NCI-H2196 treated with DMSO at 0.1 percent for 48 hours (cell line): ENCODE results near the gene FXYD6.
A peak's percentile ranks its signal among the peaks of the same experiment; 100 is the strongest.

Source experiments
- DNase-seq: peaks from one replicate; lab custom pipeline; 2025; ENCODE audit not compliant: unreplicated experiment; lab: John Stamatoyannopoulos, UW

FXYD6 gene

DNA sequence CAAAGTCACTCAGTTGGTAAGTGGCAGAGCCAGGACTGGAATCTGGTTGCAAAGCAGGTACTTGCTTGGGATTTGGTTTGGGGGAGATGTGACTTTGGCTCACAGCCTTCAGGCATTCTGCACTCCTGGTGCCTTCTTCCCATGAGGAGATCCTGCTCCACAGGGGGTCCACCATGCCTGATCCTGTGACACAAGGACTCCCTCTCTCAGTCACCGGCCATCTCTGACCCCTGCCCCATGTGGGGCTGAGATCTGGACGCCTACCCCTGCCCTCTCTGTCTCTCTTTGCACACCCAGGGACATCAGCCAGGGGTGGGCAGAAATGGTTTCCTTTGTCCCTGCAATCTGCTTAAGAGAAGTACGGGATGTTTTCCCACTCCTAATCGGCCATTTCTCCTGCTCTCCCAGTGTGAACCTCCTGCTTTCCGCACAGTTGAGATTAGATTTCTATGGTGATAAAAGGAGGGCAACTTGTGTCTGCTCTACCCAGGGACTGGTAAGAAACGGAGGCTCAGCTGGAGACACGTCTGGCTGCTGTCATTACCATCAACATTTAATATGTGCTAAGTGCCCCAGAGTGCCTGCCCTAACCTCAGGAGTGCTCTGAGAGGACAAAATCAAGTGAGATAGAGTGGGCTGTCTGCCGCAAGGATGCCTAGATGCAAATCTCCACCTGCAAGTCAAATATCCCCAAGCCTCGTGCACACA is 11.1 kb upstream of the FXYD6 start:
- DNase-seq = no peak

DNA sequence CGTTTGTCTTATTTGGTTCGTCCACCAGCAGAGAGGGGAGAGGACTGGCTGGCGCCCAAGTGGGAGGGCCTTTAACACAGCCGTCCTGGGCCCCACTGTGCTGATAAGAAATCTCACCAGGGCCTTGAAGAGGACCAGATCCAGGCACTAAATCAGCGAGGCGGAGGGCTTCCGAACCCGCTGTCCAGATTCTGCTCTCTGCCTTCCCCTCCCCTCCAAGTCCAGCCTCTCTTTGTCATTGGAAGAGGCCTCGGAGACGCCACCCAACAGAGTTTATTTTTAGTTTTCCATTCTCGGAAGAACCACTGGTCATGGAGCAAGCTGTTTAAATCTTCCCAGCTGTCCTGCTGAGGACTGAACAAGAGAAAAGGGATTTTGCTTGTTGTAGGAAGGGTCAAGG is 9.3 kb upstream of the FXYD6 start:
- DNase-seq = no peak

DNA sequence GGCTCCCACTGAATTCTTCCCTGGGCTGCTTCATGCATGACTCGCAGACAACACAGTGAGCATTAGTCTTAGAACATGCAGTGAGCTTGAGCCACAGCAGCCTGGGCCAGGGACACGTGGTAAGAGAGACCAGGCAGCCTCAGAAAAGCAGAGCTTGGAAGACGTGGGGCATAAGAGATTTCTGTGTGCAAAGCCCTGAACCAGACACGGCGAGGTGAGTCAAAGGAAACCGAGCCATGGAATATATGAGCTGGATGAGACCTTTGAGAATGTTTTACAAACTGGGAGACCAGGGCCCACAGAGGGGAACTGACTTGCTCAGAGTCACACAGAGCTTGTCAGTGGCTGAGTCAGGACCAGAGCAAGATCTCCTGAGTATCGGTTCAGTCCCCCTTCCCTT is 8.5 kb upstream of the FXYD6 start:
- DNase-seq = no peak

DNA sequence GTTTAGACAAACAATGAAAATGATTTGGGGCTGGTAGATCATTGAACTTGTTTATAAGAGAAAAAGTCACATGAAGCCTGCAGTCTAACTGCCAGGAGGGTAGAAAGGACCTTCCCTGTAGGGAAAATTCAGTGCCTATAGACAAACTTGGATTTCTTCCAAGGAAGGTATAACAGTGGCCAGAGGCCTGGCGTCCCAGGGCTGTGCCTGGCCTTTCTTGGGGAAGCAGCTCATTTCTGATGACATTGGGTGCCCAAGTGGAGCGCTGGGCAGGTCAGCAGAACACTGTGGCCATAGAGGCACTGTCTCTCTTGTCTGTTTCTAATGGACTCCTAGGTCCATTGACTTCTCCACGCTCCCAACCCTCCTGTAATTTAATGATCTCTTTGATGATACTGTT is 6.6 kb upstream of the FXYD6 start:
- no peak for DNase-seq

DNA sequence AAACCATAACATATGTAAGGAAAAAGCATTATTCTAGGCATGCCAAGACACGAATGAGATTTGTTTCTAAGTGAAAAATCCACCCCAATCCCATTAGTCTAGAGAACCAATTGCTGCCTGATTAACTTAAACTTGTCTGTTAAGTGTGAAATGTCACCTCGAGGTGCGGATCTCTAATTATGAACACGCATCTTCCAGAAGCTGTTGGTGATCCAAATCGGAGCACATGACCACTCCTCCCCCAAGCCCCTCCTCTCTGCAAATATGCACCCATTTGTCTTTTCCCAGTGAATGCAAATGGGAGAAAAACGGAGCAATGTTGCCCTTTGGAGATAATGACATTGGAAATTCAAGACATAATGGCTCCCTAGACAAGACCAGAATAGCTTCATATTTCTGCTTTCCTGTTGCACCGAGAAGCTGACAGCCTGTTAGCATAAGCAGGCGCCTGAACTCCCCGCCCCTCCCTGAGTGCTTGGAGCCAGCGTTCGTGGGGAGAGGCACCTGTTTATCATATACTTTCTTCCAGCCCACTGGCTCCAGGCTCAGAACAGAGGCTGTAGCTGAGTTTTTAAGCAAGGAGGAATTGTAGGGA is 6.0 kb upstream of the FXYD6 start:
- no peak for DNase-seq

DNA sequence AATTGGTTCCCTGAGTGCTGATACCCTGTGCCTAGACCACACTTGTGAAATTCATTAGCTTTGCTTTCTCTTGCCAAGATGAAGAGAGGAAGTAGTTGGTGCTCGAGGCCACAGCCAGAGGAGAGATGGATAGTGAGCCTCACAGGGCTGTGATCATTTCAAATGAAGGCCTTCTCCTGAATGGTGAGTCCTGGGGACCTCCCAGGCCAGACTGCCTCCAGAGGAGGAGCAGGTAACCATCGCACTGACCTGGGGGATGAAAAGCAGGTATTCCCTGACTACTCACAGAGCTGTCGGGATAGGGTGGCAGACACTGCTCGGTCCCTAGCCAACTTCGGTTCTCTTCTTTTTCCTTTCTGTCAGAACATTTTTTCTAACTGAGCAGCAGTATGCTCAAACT is 4.8 kb upstream of the FXYD6 start:
- DNase-seq = no peak

DNA sequence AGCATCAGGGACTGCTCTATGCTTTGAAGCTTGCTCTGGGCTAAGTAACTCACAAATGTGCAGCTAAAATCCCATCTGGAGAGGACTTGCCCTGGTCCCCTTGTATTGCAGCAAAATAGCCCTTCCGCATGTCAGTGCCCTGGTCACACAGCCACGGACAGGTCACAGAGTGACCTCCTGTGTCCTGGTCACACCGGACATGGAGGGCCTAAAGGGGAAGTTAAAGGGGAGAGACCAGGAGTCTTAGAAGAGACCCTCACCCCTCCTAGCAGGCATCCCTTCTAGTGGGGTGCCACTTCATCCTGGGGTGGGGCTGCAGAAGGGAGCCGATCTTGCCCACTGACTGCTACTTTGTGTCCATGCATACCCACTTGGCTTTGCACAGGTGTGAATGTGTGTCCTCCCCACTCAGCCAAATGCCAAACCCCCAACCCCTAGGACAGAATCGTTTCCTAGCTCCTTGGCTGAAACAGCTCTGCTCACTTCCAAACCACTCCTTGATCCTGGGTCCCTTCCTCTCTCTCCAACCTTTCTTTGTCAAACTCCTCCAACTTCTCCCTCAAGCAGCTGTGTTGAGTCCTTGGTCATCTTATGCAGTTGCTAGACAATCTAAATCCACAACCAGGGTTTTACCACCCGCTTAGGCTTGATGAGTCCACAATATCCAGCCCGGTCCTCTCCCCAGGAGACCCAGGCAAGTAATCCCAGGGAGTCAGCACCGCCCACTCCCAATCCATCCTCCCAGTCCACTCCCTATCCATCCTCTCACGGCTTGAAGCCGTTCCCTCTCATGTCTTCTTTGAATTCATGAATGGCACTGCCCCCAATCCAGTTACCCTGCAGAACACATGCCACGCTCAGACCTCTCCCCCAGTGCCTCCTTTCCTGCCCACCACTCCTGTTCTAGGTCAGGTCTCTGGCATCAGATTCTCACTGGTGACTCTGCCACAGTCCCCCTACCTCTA is 3.3 kb upstream of the FXYD6 start:
- DNase-seq = no peak

DNA sequence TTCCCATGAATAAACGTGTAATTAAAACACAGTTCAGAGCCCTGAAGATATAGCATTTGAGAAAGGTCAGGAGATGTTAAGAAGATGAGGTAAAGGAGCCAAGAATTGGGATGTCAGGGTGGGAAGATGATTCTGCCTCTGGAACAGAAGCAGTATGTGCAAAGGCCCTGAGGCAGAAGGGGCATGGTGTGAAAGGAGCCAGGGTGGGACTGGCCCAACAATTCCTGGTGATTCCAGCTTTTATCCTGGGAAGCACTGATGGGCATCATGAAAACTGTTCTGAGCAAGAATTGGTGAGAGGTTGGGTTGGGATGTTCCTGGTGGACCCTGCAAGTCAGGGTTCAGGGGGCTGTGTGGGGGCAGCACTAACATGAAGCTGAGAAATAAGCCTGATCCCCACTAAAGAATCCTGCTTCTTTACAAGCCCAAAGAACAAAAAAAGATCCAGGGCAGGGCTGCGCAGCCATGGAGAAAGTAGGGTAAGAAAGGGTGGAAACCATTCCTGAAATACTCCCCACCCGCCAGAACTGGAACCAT is 2.5 kb upstream of the FXYD6 start:
- no peak for DNase-seq

DNA sequence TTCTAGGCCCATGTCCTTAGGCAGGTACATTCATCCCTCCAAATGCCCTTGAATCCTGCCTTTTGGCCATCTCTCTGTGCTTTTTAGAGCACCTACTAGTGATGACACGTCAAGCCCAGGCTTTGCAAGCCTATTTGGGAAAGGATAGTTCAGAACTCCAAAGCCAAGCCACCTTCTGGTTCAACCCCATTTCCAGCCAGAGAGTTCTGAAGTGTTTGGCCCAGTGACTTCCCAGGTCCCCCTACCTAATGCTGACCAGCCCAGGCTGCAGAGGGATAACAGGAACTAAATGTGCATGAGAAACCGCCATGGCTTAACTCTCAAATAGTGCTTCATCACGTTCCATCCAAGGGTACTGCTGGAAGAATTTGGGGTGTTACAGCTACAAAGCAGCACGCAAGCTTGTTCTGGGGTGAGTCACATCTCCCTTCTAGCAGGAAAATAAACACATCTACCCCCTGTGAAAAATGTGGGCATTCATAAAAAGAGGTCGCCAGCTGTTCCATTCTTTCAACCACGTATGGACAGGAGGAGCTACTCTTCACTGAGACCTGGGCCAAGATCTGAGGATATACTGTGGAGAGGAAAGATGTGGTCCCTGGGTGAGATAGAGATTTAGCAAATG is 2.0 kb upstream of the FXYD6 start:
- DNase-seq = no peak

DNA sequence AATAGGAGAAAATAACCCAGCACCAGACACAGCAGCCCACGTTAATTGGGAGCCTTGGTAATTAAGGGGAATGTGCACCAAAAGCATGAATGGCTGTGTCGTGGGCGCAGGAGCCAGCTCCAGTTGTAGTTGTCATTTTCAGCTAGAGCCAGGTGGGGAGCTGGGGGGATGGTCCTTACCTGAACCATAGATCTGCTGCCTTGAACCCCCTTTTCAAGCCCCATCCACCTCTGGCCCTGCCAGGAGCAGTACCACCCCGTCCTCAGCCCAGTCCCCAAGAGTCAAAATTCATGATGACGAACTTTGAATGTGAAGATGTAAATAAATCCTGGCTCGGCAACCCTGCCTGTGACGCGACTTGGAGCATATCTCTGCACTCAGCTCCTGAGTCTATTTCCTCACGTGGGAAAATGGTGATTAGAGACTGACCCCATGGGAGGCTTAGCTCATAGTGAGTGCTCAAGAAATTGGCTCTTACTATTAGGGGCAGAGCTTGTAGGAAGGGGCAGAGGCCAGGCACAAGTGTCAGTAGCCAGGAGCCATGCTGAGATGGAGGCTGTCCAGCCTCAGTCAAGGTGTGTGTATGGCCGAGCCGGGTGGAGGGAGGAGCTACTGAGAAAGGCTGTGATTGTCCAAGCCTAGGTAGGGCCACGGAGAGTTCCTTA is 794 bp upstream of the FXYD6 start:
- DNase-seq = peak; percentile 8

DNA sequence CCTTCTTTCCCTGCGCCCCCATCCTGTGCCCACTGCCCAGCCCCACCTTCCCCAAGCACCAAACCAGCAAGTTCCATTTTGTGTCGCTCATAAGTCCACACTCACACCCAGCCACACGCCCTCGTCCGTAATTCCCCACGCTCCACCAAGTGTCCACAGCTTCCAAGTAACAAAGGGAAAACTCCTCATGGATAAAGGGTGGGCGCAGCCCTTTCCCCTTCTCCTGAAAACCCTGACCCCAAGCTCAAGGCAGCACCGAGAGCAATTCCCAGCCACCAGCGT is 458 bp downstream of the FXYD6 start:
- no peak for DNase-seq

DNA sequence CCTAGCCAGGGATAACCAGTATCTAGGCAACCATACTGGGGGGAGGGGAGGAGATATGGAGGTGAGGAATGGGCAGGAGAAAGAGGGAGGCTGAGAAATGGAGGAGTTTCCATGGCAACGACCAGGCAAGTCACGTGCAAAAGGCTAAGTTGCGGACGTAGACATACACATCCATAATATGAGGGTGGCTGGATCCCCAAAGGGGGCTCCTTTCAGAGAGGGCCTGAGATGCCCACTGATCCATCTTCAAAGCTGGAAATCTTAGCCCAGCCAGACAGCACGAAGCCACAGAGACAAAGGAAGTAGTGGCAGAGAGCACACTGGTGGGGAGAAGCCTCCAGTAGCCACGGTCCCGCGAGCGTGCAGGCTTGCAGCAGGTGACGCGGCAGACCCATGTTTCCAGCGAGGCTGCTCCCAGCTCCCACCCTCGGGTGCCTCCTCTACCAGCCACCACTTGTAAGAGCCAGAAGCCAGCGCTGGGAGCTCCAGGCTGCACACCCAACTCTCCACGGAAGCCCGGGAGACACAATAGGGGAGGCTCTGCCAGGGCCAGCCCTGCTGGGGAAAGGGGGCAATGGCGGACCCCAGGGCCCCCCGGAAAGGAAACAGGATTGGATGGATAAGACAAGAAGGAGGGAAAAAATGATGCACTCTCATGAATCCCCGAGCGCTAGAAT is 938 bp downstream of the FXYD6 start:
- DNase-seq = no peak

DNA sequence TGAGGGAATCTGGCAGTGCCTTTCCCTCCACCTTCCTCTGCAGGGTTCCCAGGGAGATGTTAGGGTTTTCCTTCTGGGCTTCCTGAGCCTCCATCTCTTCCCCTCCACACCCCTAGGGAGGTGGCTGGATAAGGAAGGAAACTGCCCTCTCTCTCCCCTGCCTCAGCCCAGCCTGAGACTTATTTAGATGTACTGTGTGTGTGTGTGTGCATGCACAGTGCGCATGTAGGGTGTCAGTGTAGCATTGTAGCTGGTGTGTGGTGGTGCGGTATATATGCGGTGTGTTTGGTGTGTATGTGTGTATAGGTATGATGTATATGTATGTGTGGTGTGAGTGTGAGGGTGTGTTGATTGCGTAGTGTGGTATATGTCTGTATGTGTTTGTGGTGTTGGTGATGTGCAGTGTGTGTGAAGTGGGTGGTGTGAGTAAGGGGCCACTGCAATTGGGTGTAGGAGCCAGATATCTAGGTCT is 1.5 kb downstream of the FXYD6 start:
- no peak for DNase-seq

DNA sequence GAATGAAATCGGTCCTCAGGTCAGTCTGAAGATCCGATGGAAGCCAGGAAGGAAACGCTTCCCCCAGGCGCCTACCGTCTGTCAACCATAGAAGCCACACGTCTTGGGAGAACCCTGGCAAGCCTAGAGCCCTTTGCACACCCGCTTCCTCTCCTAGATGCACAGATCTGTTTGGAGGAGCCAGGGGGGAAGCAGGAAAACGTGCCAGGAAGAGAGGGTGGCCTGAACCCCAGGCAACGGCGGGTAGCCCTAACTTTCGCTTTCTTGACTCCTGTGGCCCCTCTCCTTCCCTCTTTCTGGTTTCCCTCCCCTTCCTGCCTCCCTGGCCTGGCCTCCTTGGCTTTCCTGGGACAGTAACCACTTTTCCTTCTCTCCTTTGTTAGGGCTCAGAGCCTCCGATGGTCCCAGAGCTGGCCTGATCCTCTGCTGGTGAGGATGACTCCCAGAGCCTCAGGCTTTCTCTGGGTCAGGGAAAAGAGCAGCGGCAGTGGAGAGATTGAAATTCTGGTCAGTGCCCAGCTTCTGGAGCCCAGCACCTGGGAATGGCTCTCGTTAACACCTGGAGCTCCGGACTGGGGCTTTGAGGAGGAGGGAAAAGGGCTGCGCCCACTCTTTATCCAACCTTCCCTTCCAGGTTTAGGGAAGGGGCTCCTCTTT is 2.1 kb downstream of the FXYD6 start:
- no peak for DNase-seq

DNA sequence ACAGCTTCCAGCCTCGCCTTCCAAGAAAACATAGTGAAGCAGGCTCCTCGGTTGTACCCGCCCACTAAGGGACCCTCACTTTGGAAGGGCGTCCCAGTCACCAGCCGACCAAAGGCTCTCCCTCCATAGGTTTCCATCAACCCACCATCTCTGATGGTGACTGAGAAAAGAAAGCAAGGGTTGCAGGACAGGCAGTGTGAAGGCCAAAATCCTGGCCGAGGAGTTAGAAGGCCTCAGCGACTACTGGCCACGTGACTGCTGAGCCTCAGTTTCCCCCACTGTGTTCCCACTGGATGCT is 2.7 kb downstream of the FXYD6 start:
- no peak for DNase-seq

DNA sequence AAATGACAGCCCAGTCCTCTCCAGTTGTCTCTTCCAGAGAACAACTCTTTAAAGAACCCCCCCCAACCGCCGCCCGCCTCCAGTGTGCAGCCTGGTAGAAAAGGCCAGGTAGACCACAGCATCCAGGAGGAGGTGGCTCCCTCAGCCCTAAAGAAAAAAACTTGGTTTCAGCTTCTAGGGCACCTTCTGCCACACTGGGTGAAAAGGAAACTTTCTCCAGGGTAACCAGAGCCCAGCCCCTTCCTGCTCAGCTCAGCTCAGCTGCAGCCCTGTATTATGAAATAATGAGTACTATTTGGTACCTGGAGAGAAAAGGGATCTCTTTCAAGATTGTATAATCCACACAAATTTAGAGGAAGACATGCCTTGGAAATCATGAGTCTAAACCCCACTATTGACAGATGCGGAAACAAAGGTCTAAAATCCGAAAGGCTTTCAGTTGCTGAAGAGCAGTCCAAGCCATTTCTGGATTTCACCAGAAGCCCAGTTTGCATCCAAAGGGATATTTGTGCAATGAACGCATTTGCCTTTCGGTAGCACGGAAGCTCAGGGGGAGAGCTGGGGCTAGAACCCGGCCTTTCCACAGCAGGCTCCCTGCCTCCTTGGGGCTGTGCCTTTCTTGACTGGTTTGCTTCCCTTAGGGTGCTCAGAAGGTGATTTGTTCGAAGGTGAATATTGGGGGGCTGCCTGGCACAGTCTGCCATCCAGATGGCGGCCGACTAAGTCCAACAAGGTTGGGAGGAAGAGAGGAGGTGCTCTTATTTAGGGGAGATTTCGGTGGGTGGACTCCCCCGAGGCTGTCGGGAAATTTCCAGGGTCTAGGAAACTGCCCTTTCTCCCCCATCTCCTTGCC is 3.3 kb downstream of the FXYD6 start:
- DNase-seq = no peak

DNA sequence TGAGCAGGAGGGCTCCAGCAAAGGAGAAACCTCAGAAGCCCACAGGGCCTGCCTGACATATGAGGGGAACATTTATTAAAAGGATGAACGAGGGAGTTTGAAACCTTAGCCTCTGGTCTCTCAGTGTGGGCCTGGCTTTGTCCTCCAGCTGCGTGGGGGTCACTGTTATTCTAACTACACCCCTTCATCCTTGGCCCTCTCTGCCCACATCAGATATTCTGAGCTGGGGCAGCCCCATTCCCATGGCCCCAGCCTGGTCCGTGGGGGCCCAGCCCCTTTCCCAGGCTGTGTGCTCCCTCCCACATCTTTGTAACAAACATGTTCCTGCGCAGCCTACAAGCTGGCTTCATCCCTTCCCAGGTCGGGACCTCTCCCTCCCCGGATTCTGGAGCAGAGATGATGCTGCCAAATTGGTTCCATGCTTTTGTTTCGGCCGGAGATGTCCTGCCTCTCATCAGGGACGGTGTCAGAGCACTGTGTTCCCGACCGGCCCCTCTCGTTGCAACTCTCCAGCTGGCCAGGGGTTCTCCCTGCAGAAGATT is 4.0 kb downstream of the FXYD6 start:
- no peak for DNase-seq

DNA sequence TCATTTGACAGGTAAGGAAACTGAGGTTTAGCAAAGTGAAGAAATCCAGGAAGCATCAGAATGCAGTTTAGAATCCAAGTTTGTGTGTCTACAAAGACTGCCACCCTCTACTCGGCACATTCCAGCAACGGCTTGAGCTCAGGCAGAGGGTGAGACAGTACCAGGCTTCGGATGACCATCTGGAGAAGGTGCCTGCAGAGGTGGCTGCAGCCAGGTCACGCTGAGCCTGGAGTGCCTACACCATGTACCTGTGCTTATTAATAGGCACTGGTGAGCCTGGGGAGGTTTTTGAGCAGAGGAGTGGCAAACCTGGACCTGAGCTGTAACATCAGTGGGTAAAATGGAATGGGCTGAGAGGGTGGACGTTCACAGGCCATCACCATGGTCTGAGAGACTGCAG is 4.7 kb downstream of the FXYD6 start:
- no peak for DNase-seq

DNA sequence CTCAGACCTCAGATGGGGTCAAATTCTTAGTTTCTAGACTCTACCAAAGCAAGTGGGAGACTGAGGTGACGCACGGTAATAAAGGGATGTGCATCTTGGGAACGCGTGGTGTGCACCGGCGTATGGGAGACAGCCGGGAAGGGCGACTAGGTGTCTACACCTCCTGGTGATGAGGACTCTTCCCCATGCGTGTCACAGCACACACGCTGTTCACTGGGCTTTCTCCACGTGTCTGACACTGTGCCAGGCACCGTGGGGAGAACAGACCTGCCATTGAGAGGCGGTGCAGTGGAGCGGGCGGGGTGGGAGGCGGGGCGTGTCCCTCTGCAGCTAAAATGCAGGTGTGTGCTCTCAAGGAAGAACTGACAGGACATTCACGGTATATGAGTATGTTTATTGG is 5.3 kb downstream of the FXYD6 start:
- no peak for DNase-seq
